Mucosa of rectum (tissue), 2 donors: ENCODE results near the gene DCDC2.

Source experiments
- H3K27ac ChIP-seq, 2 donors: one replicate each; pipeline ENCODE4 v1.7.0; 2013; ENCODE audit warnings: inconsistent platforms in 2 of 2, low read depth in 2 of 2, low read length in 2 of 2
- H3K27me3 ChIP-seq, 2 donors: one replicate each; pipeline ENCODE4 v1.7.0; 2013; ENCODE audit warnings: low read length in 2 of 2; ENCODE audit not compliant: control insufficient read depth in 2 of 2, insufficient read depth in 2 of 2
- H3K36me3 ChIP-seq, 2 donors: one replicate each; pipeline ENCODE4 v1.7.0; 2013; ENCODE audit warnings: low read length in 2 of 2; ENCODE audit not compliant: control insufficient read depth in 2 of 2, insufficient read depth in 2 of 2
- H3K4me1 ChIP-seq, 2 donors: one replicate each; pipeline ENCODE4 v1.7.0; 2013; ENCODE audit warnings: low read length in 2 of 2, mild to moderate bottlenecking in 1 of 2; ENCODE audit not compliant: control insufficient read depth in 2 of 2, insufficient read depth in 2 of 2
- H3K4me3 ChIP-seq, 2 donors: one replicate each; pipeline ENCODE4 v1.7.0; 2013; ENCODE audit warnings: low read length in 2 of 2
- H3K9ac ChIP-seq, 2 donors: one replicate each; pipeline ENCODE4 v1.7.0; 2013; ENCODE audit warnings: low read length in 2 of 2, low read depth in 1 of 2, mild to moderate bottlenecking in 1 of 2
- H3K9me3 ChIP-seq, 2 donors: one replicate each; pipeline ENCODE4 v1.7.0; 2013; ENCODE audit warnings: low read length in 2 of 2; ENCODE audit not compliant: control insufficient read depth in 2 of 2
- donor health status: healthy.
- donor health status: Normal muscosa, but diverticular disease.

Gene DCDC2

GRCh38 chr6:24139080-24139479 is 218.8 kb downstream of the DCDC2 start:
- Histone ChIP-seq H3K36me3 (no peaks in the 10 kb centered on the region), H3K9me3 (no peaks in the 10 kb centered on the region), H3K4me1 (no peaks in the 10 kb centered on the region), H3K9ac (no peak overlapping the region), H3K4me3 (no peak overlapping the region), H3K27me3 (no peaks in the 10 kb centered on the region), H3K27ac (no peak overlapping the region)

GRCh38 chr6:24131751-24132150 is 226.1 kb downstream of the DCDC2 start:
- Histone ChIP-seq H3K9me3 (no peaks in the 10 kb centered on the region), H3K27ac (no peak overlapping the region), H3K4me1 (no peaks in the 10 kb centered on the region), H3K27me3 (no peaks in the 10 kb centered on the region), H3K9ac (no peak overlapping the region), H3K4me3 (no peak overlapping the region), H3K36me3 (no peaks in the 10 kb centered on the region)

DNA sequence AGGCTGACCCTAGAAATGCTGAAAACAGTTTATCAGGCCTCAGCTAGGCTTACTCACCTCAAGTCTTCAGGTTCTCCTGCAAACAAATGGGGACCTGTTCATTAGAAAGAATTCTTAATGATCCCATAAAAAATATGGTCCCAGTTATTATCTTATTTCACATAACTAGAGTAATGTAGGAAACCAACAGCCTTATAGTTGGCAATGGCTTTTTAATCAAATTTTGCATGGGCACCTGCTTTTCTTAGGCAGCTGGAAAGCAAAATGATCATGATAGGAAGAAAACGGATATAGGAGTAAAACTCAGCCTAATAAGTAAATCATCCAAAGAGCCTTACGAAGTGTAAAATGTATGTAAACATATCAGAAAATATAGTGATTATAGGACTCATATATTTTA is 230.5 kb downstream of the DCDC2 start:
- Histone ChIP-seq H3K4me3 (no peak overlapping the region), H3K9me3 (no peaks in the 10 kb centered on the region), H3K27me3 (no peaks in the 10 kb centered on the region), H3K36me3 (no peaks in the 10 kb centered on the region), H3K9ac (no peak overlapping the region), H3K27ac (no peak overlapping the region), H3K4me1 (no peaks in the 10 kb centered on the region)

GRCh38 chr6:24126586-24127192 is 231.2 kb downstream of the DCDC2 start:
- Histone ChIP-seq H3K4me3 (no peak overlapping the region), H3K27ac (no peak overlapping the region), H3K36me3 (no peaks in the 10 kb centered on the region), H3K9ac (no peak overlapping the region), H3K9me3 (no peaks in the 10 kb centered on the region), H3K4me1 (no peaks in the 10 kb centered on the region), H3K27me3 (no peaks in the 10 kb centered on the region)

DNA sequence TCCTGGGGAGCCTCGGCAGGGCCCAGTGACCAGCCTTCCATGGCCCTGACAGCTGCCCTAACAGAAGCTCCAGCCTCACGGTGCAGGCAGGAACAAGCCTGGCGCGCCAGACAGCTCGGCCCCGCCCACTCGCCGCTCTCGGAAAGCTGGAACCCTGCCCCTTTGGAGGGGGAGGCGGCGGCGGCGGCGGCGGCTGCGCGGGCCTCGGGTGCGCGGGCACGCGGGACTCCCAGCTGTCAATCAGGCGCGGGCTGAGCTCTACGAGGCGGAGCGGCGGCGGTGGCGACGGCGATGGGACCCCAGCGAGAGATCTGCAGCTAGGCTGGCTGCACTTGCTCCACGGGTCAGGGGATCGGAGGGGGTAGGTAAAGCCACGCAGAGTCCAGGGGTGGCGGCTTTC is 231.9 kb downstream of the DCDC2 start, which contains the start of gene NRSN1:
NRSN1 (plus strand) TSS at position 236 of the 400 bp plus-strand sequence. CDS start 8,113 bp downstream, outside the sequence.
- Histone ChIP-seq H3K36me3 (no peaks in the 10 kb centered on the region), H3K27me3 (no peaks in the 10 kb centered on the region), H3K4me1 (no peaks in the 10 kb centered on the region), H3K9me3 (no peaks in the 10 kb centered on the region), H3K9ac (no peak within 1 kb of the TSS), H3K27ac (no peak within 1 kb of the TSS), H3K4me3 (no peak within 1 kb of the TSS)

DNA sequence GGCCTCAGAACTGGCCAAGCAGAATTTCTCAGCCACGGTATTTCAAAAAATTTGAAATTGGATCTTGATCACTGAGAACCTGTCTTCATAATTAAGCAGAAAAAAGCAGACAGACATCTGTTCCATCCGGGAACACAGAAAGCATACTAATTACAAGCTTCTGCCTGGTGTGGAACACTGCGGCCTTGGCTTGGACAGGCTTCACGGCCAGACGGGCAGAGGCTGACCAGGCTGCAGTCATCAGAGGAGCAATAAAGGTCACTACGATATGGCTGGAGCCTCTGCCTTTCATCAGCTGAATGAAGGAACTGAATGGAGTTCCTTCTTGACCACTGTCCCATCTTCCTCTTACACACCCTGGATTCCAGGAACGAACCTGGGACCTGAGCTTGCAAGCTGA is 235.7 kb downstream of the DCDC2 start:
- H3K36me3 ChIP-seq = no peaks in the 10 kb centered on the region
- no peaks in the 10 kb centered on the region for H3K27me3 ChIP-seq
- H3K4me3 ChIP-seq = no peak overlapping the region
- H3K4me1 ChIP-seq = no peaks in the 10 kb centered on the region
- no peaks in the 10 kb centered on the region for H3K9me3 ChIP-seq
- H3K27ac ChIP-seq = no peak overlapping the region
- H3K9ac ChIP-seq = no peak overlapping the region
